ENCODE data around the gene TXN. TPM values are rescaled to one million over a fixed set of nuclear protein-coding genes. Genes with fewer than 3 reads are reported as not detected.

The TXN gene
- total and polyA plus RNA-seq, 2 of the 8 experiments (the other 6 are each of a cell fraction or from before 2014, with no cell fraction given), result 297 to 419 TPM

DNA sequence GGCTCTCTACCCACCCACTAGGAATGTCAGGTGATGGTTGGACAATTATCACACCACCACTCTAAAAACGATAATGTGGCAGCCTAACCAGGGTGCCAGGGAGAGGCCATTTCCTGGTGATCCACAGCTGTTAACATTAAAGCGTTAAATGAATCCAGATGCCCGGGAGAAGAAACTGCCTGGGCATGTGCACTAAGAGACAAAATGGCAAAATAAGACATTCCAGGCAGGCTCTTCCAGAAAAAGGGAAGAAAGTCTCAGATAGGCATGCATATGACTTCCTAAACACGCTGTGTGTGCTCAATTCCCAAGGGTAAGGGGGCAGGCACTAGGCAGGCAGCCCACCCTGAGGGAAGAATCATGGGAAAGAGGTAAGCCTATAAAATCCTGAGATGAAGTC lies 4.6 kb upstream of the TXN start (continued):
- TF ChIP-seq, protein P1, sequence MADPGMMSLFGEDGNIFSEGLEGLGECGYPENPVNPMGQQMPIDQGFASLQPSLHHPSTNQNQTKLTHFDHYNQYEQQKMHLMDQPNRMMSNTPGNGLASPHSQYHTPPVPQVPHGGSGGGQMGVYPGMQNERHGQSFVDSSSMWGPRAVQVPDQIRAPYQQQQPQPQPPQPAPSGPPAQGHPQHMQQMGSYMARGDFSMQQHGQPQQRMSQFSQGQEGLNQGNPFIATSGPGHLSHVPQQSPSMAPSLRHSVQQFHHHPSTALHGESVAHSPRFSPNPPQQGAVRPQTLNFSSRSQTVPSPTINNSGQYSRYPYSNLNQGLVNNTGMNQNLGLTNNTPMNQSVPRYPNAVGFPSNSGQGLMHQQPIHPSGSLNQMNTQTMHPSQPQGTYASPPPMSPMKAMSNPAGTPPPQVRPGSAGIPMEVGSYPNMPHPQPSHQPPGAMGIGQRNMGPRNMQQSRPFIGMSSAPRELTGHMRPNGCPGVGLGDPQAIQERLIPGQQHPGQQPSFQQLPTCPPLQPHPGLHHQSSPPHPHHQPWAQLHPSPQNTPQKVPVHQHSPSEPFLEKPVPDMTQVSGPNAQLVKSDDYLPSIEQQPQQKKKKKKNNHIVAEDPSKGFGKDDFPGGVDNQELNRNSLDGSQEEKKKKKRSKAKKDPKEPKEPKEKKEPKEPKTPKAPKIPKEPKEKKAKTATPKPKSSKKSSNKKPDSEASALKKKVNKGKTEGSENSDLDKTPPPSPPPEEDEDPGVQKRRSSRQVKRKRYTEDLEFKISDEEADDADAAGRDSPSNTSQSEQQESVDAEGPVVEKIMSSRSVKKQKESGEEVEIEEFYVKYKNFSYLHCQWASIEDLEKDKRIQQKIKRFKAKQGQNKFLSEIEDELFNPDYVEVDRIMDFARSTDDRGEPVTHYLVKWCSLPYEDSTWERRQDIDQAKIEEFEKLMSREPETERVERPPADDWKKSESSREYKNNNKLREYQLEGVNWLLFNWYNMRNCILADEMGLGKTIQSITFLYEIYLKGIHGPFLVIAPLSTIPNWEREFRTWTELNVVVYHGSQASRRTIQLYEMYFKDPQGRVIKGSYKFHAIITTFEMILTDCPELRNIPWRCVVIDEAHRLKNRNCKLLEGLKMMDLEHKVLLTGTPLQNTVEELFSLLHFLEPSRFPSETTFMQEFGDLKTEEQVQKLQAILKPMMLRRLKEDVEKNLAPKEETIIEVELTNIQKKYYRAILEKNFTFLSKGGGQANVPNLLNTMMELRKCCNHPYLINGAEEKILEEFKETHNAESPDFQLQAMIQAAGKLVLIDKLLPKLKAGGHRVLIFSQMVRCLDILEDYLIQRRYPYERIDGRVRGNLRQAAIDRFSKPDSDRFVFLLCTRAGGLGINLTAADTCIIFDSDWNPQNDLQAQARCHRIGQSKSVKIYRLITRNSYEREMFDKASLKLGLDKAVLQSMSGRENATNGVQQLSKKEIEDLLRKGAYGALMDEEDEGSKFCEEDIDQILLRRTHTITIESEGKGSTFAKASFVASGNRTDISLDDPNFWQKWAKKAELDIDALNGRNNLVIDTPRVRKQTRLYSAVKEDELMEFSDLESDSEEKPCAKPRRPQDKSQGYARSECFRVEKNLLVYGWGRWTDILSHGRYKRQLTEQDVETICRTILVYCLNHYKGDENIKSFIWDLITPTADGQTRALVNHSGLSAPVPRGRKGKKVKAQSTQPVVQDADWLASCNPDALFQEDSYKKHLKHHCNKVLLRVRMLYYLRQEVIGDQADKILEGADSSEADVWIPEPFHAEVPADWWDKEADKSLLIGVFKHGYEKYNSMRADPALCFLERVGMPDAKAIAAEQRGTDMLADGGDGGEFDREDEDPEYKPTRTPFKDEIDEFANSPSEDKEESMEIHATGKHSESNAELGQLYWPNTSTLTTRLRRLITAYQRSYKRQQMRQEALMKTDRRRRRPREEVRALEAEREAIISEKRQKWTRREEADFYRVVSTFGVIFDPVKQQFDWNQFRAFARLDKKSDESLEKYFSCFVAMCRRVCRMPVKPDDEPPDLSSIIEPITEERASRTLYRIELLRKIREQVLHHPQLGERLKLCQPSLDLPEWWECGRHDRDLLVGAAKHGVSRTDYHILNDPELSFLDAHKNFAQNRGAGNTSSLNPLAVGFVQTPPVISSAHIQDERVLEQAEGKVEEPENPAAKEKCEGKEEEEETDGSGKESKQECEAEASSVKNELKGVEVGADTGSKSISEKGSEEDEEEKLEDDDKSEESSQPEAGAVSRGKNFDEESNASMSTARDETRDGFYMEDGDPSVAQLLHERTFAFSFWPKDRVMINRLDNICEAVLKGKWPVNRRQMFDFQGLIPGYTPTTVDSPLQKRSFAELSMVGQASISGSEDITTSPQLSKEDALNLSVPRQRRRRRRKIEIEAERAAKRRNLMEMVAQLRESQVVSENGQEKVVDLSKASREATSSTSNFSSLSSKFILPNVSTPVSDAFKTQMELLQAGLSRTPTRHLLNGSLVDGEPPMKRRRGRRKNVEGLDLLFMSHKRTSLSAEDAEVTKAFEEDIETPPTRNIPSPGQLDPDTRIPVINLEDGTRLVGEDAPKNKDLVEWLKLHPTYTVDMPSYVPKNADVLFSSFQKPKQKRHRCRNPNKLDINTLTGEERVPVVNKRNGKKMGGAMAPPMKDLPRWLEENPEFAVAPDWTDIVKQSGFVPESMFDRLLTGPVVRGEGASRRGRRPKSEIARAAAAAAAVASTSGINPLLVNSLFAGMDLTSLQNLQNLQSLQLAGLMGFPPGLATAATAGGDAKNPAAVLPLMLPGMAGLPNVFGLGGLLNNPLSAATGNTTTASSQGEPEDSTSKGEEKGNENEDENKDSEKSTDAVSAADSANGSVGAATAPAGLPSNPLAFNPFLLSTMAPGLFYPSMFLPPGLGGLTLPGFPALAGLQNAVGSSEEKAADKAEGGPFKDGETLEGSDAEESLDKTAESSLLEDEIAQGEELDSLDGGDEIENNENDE (IDR thresholded peaks at IDR 0.05; ENCODE audit: insufficient replicate concordance, low read length), result no peak
- TF ChIP-seq TEAD4 (IDR thresholded peaks at IDR 0.05; ENCODE audit: low read depth, low read length) (no peak), SIRT6 (IDR thresholded peaks at IDR 0.05; ENCODE audit: low read length) (no peak)

Measured in H1 (cell line).